Ureter (tissue), 1 donor: Measurements from ENCODE around the gene KCNC4. TPM values are rescaled to one million over a fixed set of nuclear protein-coding genes. Genes with fewer than 3 reads are reported as not detected.

ENCODE experiments used
- DNase-seq: peaks from one replicate; pipeline ENCODE4 v3.0.0-alpha.2; 2020; ENCODE audit warnings: low spot score
- total RNA-seq: library from RNA; stranded (reverse); gene quantifications from one replicate; pipeline ENCODE4 v1.2.4, GENCODE V29; 2023
- donor health status: DM: yes; HTN: yes; CAD: no.

The KCNC4 gene
- total RNA-seq, 1 donor from 2014 or later = 5.2 TPM

GRCh38 chr1:110211496-110212168 is 1.5 kb downstream of the KCNC4 start:
- no peak for DNase-seq

GRCh38 chr1:110212169-110213142 is 2.3 kb downstream of the KCNC4 start:
- no peak for DNase-seq

- no peak for DNase-seq
These were observed 3.0 kb downstream of the KCNC4 start for GRCh38 chr1:110213143-110213540.

- no peak for DNase-seq
These were observed 4.6 kb downstream of the KCNC4 start for GRCh38 chr1:110214454-110215404.

- no peak for DNase-seq
These were observed 5.8 kb downstream of the KCNC4 start for GRCh38 chr1:110215621-110216515.

GRCh38 chr1:110216844-110217444 is 6.8 kb downstream of the KCNC4 start:
- DNase-seq = no peak

GRCh38 chr1:110218137-110218536 is 8.0 kb downstream of the KCNC4 start:
- DNase-seq = no peak

- no peak for DNase-seq
These were observed 8.6 kb downstream of the KCNC4 start for GRCh38 chr1:110218739-110219138.

GRCh38 chr1:110220324-110220723 is 10.2 kb downstream of the KCNC4 start:
- DNase-seq = no peak

GRCh38 chr1:110221119-110221518 is 11.0 kb downstream of the KCNC4 start:
- DNase-seq = no peak

- no peak for DNase-seq
These were observed 13.0 kb downstream of the KCNC4 start for GRCh38 chr1:110223127-110223526.

GRCh38 chr1:110223581-110223980 is 13.5 kb downstream of the KCNC4 start:
- DNase-seq = no peak

GRCh38 chr1:110224240-110224995 is 14.3 kb downstream of the KCNC4 start:
- no peak for DNase-seq

- no peak for DNase-seq
These were observed 15.1 kb downstream of the KCNC4 start for GRCh38 chr1:110225212-110225611.

GRCh38 chr1:110225756-110226404 is 15.8 kb downstream of the KCNC4 start:
- no peak for DNase-seq

- no peak for DNase-seq
These were observed 17.7 kb downstream of the KCNC4 start for GRCh38 chr1:110227774-110228173.

- DNase-seq = no peak
These were observed 18.3 kb downstream of the KCNC4 start for GRCh38 chr1:110228381-110228780.

- DNase-seq = no peak
These were observed 18.8 kb downstream of the KCNC4 start for GRCh38 chr1:110228869-110229268.
